Sigmoid colon (tissue), 4 donors: ENCODE measurements around the gene FBXW4.

Source experiments
- EP300 ChIP-seq, 4 donors: sonication (generic); formaldehyde crosslinking; IDR thresholded peaks; one replicate each; pipeline ENCODE4 v1.6.1; 2017; ENCODE audit warnings: antibody characterized with exemption in 4 of 4
- POLR2A ChIP-seq, 2 donors: fragments of 450-650 bp; IDR thresholded peaks; one replicate each; pipeline ENCODE4 v1.6.1; 2016; ENCODE audit warnings: antibody characterized with exemption in 2 of 2, mild to moderate bottlenecking in 2 of 2, moderate library complexity in 2 of 2
- POLR2AphosphoS5 ChIP-seq, 4 donors: sonication (generic); formaldehyde crosslinking; IDR thresholded peaks; one replicate each; pipeline ENCODE4 v1.6.1; 2017; ENCODE audit warnings: antibody characterized with exemption in 4 of 4
- TF ChIP-seq, protein P1 (sequence below), 4 experiments: fragments of 450-650 bp in 3 of 4; fragments of 200-600 bp in 1 of 4; IDR thresholded peaks; one replicate each; pipeline ENCODE4 v1.5.1; 2016 to 2019; ENCODE audit warnings: antibody characterized with exemption in 4 of 4, mild to moderate bottlenecking in 3 of 4, moderate library complexity in 2 of 4

- TF ChIP-seq POLR2AphosphoS5 (IDR thresholded peaks at IDR 0.05) = no peak
- TF ChIP-seq, protein P1, sequence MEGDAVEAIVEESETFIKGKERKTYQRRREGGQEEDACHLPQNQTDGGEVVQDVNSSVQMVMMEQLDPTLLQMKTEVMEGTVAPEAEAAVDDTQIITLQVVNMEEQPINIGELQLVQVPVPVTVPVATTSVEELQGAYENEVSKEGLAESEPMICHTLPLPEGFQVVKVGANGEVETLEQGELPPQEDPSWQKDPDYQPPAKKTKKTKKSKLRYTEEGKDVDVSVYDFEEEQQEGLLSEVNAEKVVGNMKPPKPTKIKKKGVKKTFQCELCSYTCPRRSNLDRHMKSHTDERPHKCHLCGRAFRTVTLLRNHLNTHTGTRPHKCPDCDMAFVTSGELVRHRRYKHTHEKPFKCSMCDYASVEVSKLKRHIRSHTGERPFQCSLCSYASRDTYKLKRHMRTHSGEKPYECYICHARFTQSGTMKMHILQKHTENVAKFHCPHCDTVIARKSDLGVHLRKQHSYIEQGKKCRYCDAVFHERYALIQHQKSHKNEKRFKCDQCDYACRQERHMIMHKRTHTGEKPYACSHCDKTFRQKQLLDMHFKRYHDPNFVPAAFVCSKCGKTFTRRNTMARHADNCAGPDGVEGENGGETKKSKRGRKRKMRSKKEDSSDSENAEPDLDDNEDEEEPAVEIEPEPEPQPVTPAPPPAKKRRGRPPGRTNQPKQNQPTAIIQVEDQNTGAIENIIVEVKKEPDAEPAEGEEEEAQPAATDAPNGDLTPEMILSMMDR (IDR thresholded peaks at IDR 0.05) = no peak
- TF ChIP-seq POLR2A (IDR thresholded peaks at IDR 0.05) = no peak
- TF ChIP-seq EP300 (IDR thresholded peaks at IDR 0.05) = no peak
Measured at GRCh38 chr10:101563497-101564040, 131.4 kb downstream of the FBXW4 start.
